ENCODE measurements around the gene ANKRD52.
"Not testable (repeated sequence)": the region's sequence is repeated elsewhere in the genome, so short reads cannot be mapped to it uniquely, and the experiment has no call there.

Gene ANKRD52

DNA sequence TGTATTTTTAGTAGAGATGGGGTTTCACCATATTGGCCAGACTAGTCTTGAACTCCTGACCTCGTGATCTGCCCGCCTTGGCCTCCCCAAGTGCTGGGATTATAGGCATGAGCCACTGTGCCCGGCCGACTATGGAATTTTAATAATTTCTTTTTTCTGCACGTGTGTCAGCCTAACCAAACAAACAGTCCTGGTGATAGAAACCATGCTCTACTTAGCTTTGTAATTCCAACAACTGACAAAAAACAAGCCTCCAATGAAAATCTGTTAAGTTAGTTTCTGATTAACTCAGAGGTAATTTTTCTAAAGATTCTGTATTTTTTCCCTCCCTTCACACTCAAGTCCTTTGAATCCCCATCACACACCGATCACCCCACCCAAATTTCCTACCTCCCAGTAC lies 23.8 kb upstream of the ANKRD52 start:
- Histone ChIP-seq H2AK5ac (ENCODE audit: low read length) (no peak overlapping the region), H4K5ac (ENCODE audit: low read length) (no peak overlapping the region), H3K4me1 (ENCODE audit: control insufficient read depth, low read depth, low read length) (no peaks in the 10 kb centered on the region), H2BK120ac (ENCODE audit: low read depth, low read length) (no peak overlapping the region), H3K79me1 (ENCODE audit: low read length) (no peaks in the 10 kb centered on the region), H3K36me3 (ENCODE audit: control insufficient read depth, insufficient read depth, low read length) (peaks cover 9% of the 10 kb centered on the region), H3K27ac (ENCODE audit: low read depth, low read length) (no peak overlapping the region), H3K18ac (ENCODE audit: low read length) (no peak overlapping the region), H2BK15ac (replicated peaks; ENCODE audit: low read depth) (no peak overlapping the region), H3K4me3 (ENCODE audit: low read length) (no peak overlapping the region), H3K23ac (ENCODE audit: low read length) (no peak overlapping the region), H3K27me3 (ENCODE audit: insufficient read depth, low read length, poor library complexity) (no peaks in the 10 kb centered on the region), H3K4me2 (ENCODE audit: low read length) (no peak overlapping the region), H3K79me2 (ENCODE audit: control insufficient read depth, insufficient read depth, low read length) (no peaks in the 10 kb centered on the region), H3K9ac (ENCODE audit: low read length) (no peak overlapping the region), H3K4ac (ENCODE audit: low read depth, low read length) (no peak overlapping the region), H3K56ac (ENCODE audit: low read length) (no peak overlapping the region), H2BK5ac (ENCODE audit: low read length) (no peak overlapping the region), H4K8ac (ENCODE audit: low read depth, low read length) (no peak overlapping the region)
- DNase-seq = no peak
- WGBS (ENCODE audit: extremely low coverage, insufficient coverage, low lambda C conversion rate) = 100% methylated on average over 1 of the region's 6 CpGs

DNA sequence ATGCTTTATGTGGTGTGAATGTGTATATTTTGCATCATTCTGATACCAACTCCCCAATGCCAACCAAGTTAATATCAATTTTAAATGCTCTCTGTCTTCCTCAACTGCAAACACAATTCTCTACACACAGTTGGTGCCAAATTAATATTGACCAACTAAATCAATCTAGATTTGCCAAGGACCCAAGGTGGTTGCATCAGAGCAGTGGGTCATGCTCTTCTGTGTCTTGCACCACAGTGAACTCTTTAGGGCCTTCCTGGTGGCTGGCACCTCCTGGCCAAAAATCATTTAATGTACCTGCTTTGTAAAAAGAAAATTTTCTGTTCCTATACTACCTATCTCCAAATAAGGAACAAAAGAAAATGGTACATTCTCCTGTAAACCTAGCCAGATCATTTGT lies 22.7 kb upstream of the ANKRD52 start:
- DNase-seq = no peak
- Histone ChIP-seq H3K4me1 (ENCODE audit: control insufficient read depth, low read depth, low read length) (no peaks in the 10 kb centered on the region), H4K8ac (ENCODE audit: low read depth, low read length) (no peak overlapping the region), H3K36me3 (ENCODE audit: control insufficient read depth, insufficient read depth, low read length) (peaks cover 10% of the 10 kb centered on the region), H3K4me2 (ENCODE audit: low read length) (no peak overlapping the region), H2BK15ac (replicated peaks; ENCODE audit: low read depth) (no peak overlapping the region), H2AK5ac (ENCODE audit: low read length) (no peak overlapping the region), H3K27ac (ENCODE audit: low read depth, low read length) (no peak overlapping the region), H3K79me2 (ENCODE audit: control insufficient read depth, insufficient read depth, low read length) (no peaks in the 10 kb centered on the region), H4K5ac (ENCODE audit: low read length) (no peak overlapping the region), H3K18ac (ENCODE audit: low read length) (no peak overlapping the region), H3K56ac (ENCODE audit: low read length) (no peak overlapping the region), H2BK5ac (ENCODE audit: low read length) (no peak overlapping the region), H3K9ac (ENCODE audit: low read length) (no peak overlapping the region), H3K4ac (ENCODE audit: low read depth, low read length) (no peak overlapping the region), H3K27me3 (ENCODE audit: insufficient read depth, low read length, poor library complexity) (no peaks in the 10 kb centered on the region), H3K23ac (ENCODE audit: low read length) (no peak overlapping the region), H3K79me1 (ENCODE audit: low read length) (no peaks in the 10 kb centered on the region), H3K4me3 (ENCODE audit: low read length) (no peak overlapping the region), H2BK120ac (ENCODE audit: low read depth, low read length) (no peak overlapping the region)

DNA sequence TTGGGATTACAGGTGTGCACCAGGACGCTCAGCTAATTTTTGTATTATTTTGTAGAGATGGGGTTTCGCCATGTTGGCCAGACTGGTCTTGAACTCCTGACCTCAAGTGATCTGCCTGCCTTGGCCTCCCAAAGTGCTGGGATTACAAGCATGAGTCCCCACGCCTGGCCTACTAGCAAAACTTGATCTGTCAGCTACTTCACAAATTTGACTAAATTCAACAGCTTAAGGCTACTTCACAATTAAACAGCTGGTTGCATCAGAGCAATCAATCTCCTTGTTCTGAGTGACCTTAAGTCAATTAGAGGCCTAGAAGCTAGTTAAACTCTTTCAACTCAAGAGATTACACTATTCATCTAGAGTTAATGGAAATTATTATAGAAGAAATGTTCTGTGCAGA lies 20.7 kb upstream of the ANKRD52 start:
- H3K36me3 ChIP-seq (ENCODE audit: control insufficient read depth, insufficient read depth, low read length) = peaks cover 16% of the 10 kb centered on the region
- no CpG with 5 or more reads among the region's 3 CpGs for WGBS (ENCODE audit: extremely low coverage, insufficient coverage, low lambda C conversion rate)

DNA sequence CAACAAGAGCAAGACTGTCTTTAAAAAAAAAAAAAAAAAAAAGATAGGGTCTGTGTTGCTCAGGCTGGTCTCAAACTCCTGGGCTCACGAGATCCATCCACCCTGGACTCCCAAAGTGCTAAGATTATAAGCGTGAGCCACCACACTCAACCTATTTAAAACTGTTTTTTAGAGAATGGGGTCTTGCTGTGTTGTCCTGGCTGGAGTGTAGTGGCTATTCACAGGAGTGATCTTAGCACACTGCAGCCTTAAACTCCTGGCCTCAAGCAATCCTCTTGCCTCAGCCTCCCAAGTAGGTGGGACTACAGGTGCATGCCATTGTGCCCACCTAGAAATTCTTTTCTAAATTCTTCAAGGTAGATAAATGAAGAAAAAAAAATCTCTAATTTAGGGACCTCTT lies 16.1 kb upstream of the ANKRD52 start:
- no CpG with 5 or more reads among the region's 2 CpGs for WGBS (ENCODE audit: extremely low coverage, insufficient coverage, low lambda C conversion rate)
- Histone ChIP-seq H2BK5ac (ENCODE audit: low read length) (no peak overlapping the region), H3K23ac (ENCODE audit: low read length) (no peak overlapping the region), H3K56ac (ENCODE audit: low read length) (no peak overlapping the region), H3K4me3 (ENCODE audit: low read length) (no peak overlapping the region), H3K4ac (ENCODE audit: low read depth, low read length) (no peak overlapping the region), H3K27ac (ENCODE audit: low read depth, low read length) (no peak overlapping the region), H3K18ac (ENCODE audit: low read length) (no peak overlapping the region), H3K27me3 (ENCODE audit: insufficient read depth, low read length, poor library complexity) (no peaks in the 10 kb centered on the region), H3K79me1 (ENCODE audit: low read length) (no peaks in the 10 kb centered on the region), H2BK120ac (ENCODE audit: low read depth, low read length) (no peak overlapping the region), H3K4me2 (ENCODE audit: low read length) (no peak overlapping the region), H4K8ac (ENCODE audit: low read depth, low read length) (no peak overlapping the region), H2AK5ac (ENCODE audit: low read length) (no peak overlapping the region), H3K79me2 (ENCODE audit: control insufficient read depth, insufficient read depth, low read length) (no peaks in the 10 kb centered on the region), H3K36me3 (ENCODE audit: control insufficient read depth, insufficient read depth, low read length) (peaks cover 10% of the 10 kb centered on the region), H3K9ac (ENCODE audit: low read length) (no peak overlapping the region), H3K4me1 (ENCODE audit: control insufficient read depth, low read depth, low read length) (no peaks in the 10 kb centered on the region), H2BK15ac (replicated peaks; ENCODE audit: low read depth) (no peak overlapping the region), H4K5ac (ENCODE audit: low read length) (no peak overlapping the region)
- no peak for DNase-seq

More for the DNA sequence above, 20.7 kb upstream of the ANKRD52 start:
- H3K4ac ChIP-seq (ENCODE audit: low read depth, low read length) = no peak overlapping the region
- H3K27ac ChIP-seq (ENCODE audit: low read depth, low read length) = no peak overlapping the region
- no peak overlapping the region for H3K18ac ChIP-seq (ENCODE audit: low read length)
- no peak overlapping the region for H3K4me2 ChIP-seq (ENCODE audit: low read length)
- H2BK120ac ChIP-seq (ENCODE audit: low read depth, low read length) = no peak overlapping the region
- no peak for DNase-seq
- no peak overlapping the region for H3K23ac ChIP-seq (ENCODE audit: low read length)
- no peaks in the 10 kb centered on the region for H3K4me1 ChIP-seq (ENCODE audit: control insufficient read depth, low read depth, low read length)
- H3K79me1 ChIP-seq (ENCODE audit: low read length) = no peaks in the 10 kb centered on the region
- H3K9ac ChIP-seq (ENCODE audit: low read length) = no peak overlapping the region
- H2AK5ac ChIP-seq (ENCODE audit: low read length) = no peak overlapping the region
- no peaks in the 10 kb centered on the region for H3K79me2 ChIP-seq (ENCODE audit: control insufficient read depth, insufficient read depth, low read length)
- no peak overlapping the region for H2BK15ac ChIP-seq (replicated peaks; ENCODE audit: low read depth)
- no peak overlapping the region for H4K8ac ChIP-seq (ENCODE audit: low read depth, low read length)
- H2BK5ac ChIP-seq (ENCODE audit: low read length) = no peak overlapping the region
- H3K4me3 ChIP-seq (ENCODE audit: low read length) = no peak overlapping the region
- no peak overlapping the region for H4K5ac ChIP-seq (ENCODE audit: low read length)
- H3K27me3 ChIP-seq (ENCODE audit: insufficient read depth, low read length, poor library complexity) = no peaks in the 10 kb centered on the region
- H3K56ac ChIP-seq (ENCODE audit: low read length) = no peak overlapping the region

DNA sequence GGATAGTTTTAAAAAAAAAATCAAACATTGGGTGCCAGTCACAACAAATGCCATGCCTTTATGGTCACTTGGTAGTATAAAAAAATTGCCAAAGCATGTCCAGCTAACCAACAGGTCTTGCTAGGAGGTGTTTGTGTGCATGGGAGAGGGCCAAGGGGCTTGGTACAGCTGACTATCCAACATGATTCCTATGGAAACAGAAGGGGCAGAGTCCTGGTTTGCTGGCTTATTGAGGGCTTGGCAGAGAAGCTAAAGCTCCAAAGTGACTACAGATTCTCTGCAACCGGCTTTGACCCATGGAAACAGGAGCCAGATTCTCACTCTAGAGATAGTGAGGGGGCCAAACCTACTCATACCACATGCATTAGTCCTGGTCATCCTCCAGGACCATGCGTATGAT lies 14.3 kb upstream of the ANKRD52 start:
- not testable (repeated sequence) for H2BK120ac ChIP-seq (ENCODE audit: low read depth, low read length); H3K4me3 ChIP-seq (ENCODE audit: low read length); H3K56ac ChIP-seq (ENCODE audit: low read length); H3K18ac ChIP-seq (ENCODE audit: low read length); H4K5ac ChIP-seq (ENCODE audit: low read length); H3K4me1 ChIP-seq (ENCODE audit: control insufficient read depth, low read depth, low read length); H3K79me1 ChIP-seq (ENCODE audit: low read length); H2AK5ac ChIP-seq (ENCODE audit: low read length); H3K9ac ChIP-seq (ENCODE audit: low read length); H3K27ac ChIP-seq (ENCODE audit: low read depth, low read length); H3K36me3 ChIP-seq (ENCODE audit: control insufficient read depth, insufficient read depth, low read length); H3K4me2 ChIP-seq (ENCODE audit: low read length); H4K8ac ChIP-seq (ENCODE audit: low read depth, low read length); H3K27me3 ChIP-seq (ENCODE audit: insufficient read depth, low read length, poor library complexity); H3K79me2 ChIP-seq (ENCODE audit: control insufficient read depth, insufficient read depth, low read length); H3K23ac ChIP-seq (ENCODE audit: low read length); H3K4ac ChIP-seq (ENCODE audit: low read depth, low read length); DNase-seq; H2BK5ac ChIP-seq (ENCODE audit: low read length); H2BK15ac ChIP-seq (replicated peaks; ENCODE audit: low read depth)
- WGBS (ENCODE audit: extremely low coverage, insufficient coverage, low lambda C conversion rate) = no CpG with 5 or more reads among the region's 2 CpGs

DNA sequence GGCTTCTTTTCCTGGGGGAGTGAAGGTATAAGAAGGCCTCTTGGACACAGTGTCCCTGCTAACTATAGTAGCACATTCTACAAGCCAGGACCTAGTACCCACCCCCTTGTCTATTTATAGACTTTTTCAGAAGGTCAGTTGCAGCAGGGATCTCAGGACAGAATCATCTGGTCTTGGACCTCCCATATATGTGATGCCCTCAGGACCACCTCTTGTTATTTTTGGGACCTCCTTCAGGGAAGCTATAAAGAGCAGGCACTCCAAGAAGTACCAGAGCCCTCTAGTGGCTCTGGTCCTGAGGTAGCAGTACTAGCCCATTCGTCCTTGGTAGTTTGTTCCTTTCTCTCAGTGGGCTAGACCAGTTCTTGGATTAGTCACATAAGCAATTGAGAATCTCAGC lies 12.8 kb upstream of the ANKRD52 start:
- Histone ChIP-seq H3K79me2 (ENCODE audit: control insufficient read depth, insufficient read depth, low read length) (no peaks in the 10 kb centered on the region), H3K9ac (ENCODE audit: low read length) (no peak overlapping the region), H3K4me2 (ENCODE audit: low read length) (no peak overlapping the region), H3K18ac (ENCODE audit: low read length) (no peak overlapping the region), H3K4me1 (ENCODE audit: control insufficient read depth, low read depth, low read length) (no peaks in the 10 kb centered on the region), H3K27me3 (ENCODE audit: insufficient read depth, low read length, poor library complexity) (no peaks in the 10 kb centered on the region), H3K4ac (ENCODE audit: low read depth, low read length) (no peak overlapping the region), H3K27ac (ENCODE audit: low read depth, low read length) (no peak overlapping the region), H2AK5ac (ENCODE audit: low read length) (no peak overlapping the region), H3K4me3 (ENCODE audit: low read length) (no peak overlapping the region), H4K5ac (ENCODE audit: low read length) (no peak overlapping the region), H3K56ac (ENCODE audit: low read length) (no peak overlapping the region), H3K79me1 (ENCODE audit: low read length) (no peaks in the 10 kb centered on the region), H3K36me3 (ENCODE audit: control insufficient read depth, insufficient read depth, low read length) (peaks cover 10% of the 10 kb centered on the region), H2BK120ac (ENCODE audit: low read depth, low read length) (no peak overlapping the region), H2BK15ac (replicated peaks; ENCODE audit: low read depth) (no peak overlapping the region), H2BK5ac (ENCODE audit: low read length) (no peak overlapping the region), H3K23ac (ENCODE audit: low read length) (no peak overlapping the region), H4K8ac (ENCODE audit: low read depth, low read length) (no peak overlapping the region)
- no CpG with 5 or more reads among the region's 1 CpG for WGBS (ENCODE audit: extremely low coverage, insufficient coverage, low lambda C conversion rate)
- DNase-seq = peak; percentile 64
